K562 (cell line): Measurements from ENCODE around the gene SH3BGRL2. TPM values are rescaled to one million over a fixed set of nuclear protein-coding genes. Genes with fewer than 3 reads are reported as not detected.
A peak's percentile ranks its signal among the peaks of the same experiment; 100 is the strongest.

Experiments used
- ATAC-seq: fragments of 200-7000 bp; cut with Tn5 transposase; 3 replicates; pipeline ENCODE4 v1.9.1; 2020; ENCODE audit warnings: moderate library complexity
- BruUV-seq: library from RNA; stranded (reverse); fragments of 400-500 nt; replicated peaks from 2 replicates; lab custom pipeline; 2021; lab: Mats Ljungman, UMichigan
- CTCF ChIA-PET: fragments of 300-600 bp; formaldehyde crosslinking; extraction: SDS; loops from one replicate; lab custom pipeline; 2021; ENCODE audit warnings: low intra/inter-chr PET ratio; lab: Yijun Ruan, JAX
- POLR2A ChIA-PET: fragments of 300-600, 350-650 bp; sonication (Branson Sonifier 250); formaldehyde crosslinking; extraction: SDS; loops from one replicate; lab custom pipeline; 2021; ENCODE audit warnings: antibody characterized with exemption, inconsistent platforms; lab: Yijun Ruan, JAX
- DNase-seq, 4 experiments: peaks; one replicate each; pipeline versions ENCODE4 v3.0.0 to v3.0.0-alpha.2; 2011 to 2018; ENCODE audit warnings: low spot score in 3 of 4, mixed read lengths in 3 of 4; ENCODE audit errors: extremely low read depth in 1 of 4
- FAIRE-seq: peaks from 2 replicates; lab custom pipeline; 2011; peaks lifted over from hg19 to GRCh38; lab: Jason Lieb, UNC
- H2AFZ ChIP-seq: 2 replicates; pipeline ENCODE4 v1.6.0; 2011; ENCODE audit warnings: low read depth, low read length, control low read depth, inconsistent platforms
- H3K27ac ChIP-seq: fragments of 200-600 bp; 3 replicates; pipeline ENCODE4 v1.8.0; 2011; ENCODE audit warnings: low read depth, mild to moderate bottlenecking, control low read depth, inconsistent platforms, low read length, moderate library complexity, mixed read lengths; ENCODE audit errors: extremely low read depth
- H3K27me3 ChIP-seq, 2 experiments: fragments of 300-600 bp in 1 of 2; 2 replicates in 1 of 2; 3 replicates in 1 of 2; pipeline versions ENCODE4 v1.6.0 to v1.8.0; 2011; ENCODE audit warnings: inconsistent platforms in 2 of 2, low read length in 2 of 2, mild to moderate bottlenecking in 1 of 2, mixed read lengths in 1 of 2, moderate library complexity in 1 of 2; ENCODE audit not compliant: control insufficient read depth in 2 of 2, insufficient read depth in 2 of 2
- H3K36me3 ChIP-seq: fragments of 300-600 bp; 3 replicates; pipeline ENCODE4 v1.8.0; 2011; ENCODE audit warnings: mild to moderate bottlenecking, low read length, inconsistent platforms; ENCODE audit not compliant: control insufficient read depth, insufficient read depth
- H3K4me1 ChIP-seq, 2 experiments: fragments of 200-600 bp in 1 of 2; replicated peaks in 1 of 2; 2 replicates in 1 of 2; 3 replicates in 1 of 2; pipeline versions ENCODE4 v1.5.1 to v1.8.0; 2011; ENCODE audit warnings: inconsistent platforms in 2 of 2, low read length in 2 of 2, mild to moderate bottlenecking in 1 of 2, mixed read lengths in 1 of 2, moderate library complexity in 1 of 2; ENCODE audit not compliant: control insufficient read depth in 2 of 2, insufficient read depth in 2 of 2
- H3K4me2 ChIP-seq: 2 replicates; pipeline ENCODE4 v1.6.1; 2011; ENCODE audit warnings: low read length, control low read depth, inconsistent platforms, mixed read lengths; ENCODE audit not compliant: insufficient read depth
- H3K4me3 ChIP-seq: fragments of 200-600 bp; sonication (generic), shearing (Covaris generic); 2 replicates; pipeline ENCODE4 v1.5.1; 2016; ENCODE audit warnings: control low read depth, inconsistent platforms
- H3K79me2 ChIP-seq: fragments of 200-600 bp; 3 replicates; pipeline ENCODE4 v1.8.0; 2011; ENCODE audit warnings: low read length, inconsistent platforms; ENCODE audit not compliant: control insufficient read depth, insufficient read depth
- H3K9ac ChIP-seq, 2 experiments: 2 replicates each; pipeline versions ENCODE4 v1.6.0 to v1.6.1; 2011; ENCODE audit warnings: low read depth in 2 of 2, low read length in 2 of 2, control low read depth in 1 of 2, inconsistent platforms in 1 of 2, mild to moderate bottlenecking in 1 of 2, mixed read lengths in 1 of 2; ENCODE audit not compliant: insufficient read depth in 1 of 2
- H3K9me1 ChIP-seq: one replicate; pipeline ENCODE4 v1.6.0; 2011; ENCODE audit warnings: inconsistent platforms, mild to moderate bottlenecking, low read length, moderate library complexity; ENCODE audit not compliant: control insufficient read depth, insufficient read depth
- H3K9me3 ChIP-seq: replicated peaks from 2 replicates; pipeline ENCODE4 v1.5.1; 2011; ENCODE audit warnings: low read depth, low read length, inconsistent platforms; ENCODE audit not compliant: control insufficient read depth, insufficient read depth
- H4K20me1 ChIP-seq: replicated peaks from 2 replicates; pipeline ENCODE4 v1.6.1; 2011; ENCODE audit warnings: low read length, inconsistent platforms, mixed read lengths; ENCODE audit not compliant: control insufficient read depth, insufficient read depth
- FOXA1 ChIP-seq: fragments of 450-650 bp; IDR thresholded peaks from 2 replicates; pipeline ENCODE4 v1.6.1; 2016; ENCODE audit warnings: mild to moderate bottlenecking, borderline replicate concordance
- NONO ChIP-seq, 2 experiments: fragments of 200-400 bp in 1 of 2; fragments of 450-650 bp in 1 of 2; formaldehyde crosslinking in 1 of 2; IDR thresholded peaks; 2 replicates each; pipeline ENCODE4 v1.6.1; 2017; ENCODE audit warnings: low read depth in 2 of 2, mild to moderate bottlenecking in 2 of 2, moderate library complexity in 2 of 2, low read length in 1 of 2
- PML ChIP-seq: IDR thresholded peaks from 2 replicates; pipeline ENCODE4 v1.6.1; 2012; ENCODE audit warnings: low read length, inconsistent platforms
- POLR3A ChIP-seq: IDR thresholded peaks from 2 replicates; pipeline ENCODE4 v1.6.1; 2011; ENCODE audit warnings: borderline replicate concordance, mild to moderate bottlenecking, moderate library complexity; ENCODE audit not compliant: insufficient read length, insufficient read depth; ENCODE audit errors: extremely low read depth
- PYGO2 ChIP-seq: fragments of 450-650 bp; IDR thresholded peaks from 2 replicates; pipeline ENCODE4 v1.6.1; 2016; ENCODE audit warnings: mild to moderate bottlenecking, missing genetic modification characterization, moderate library complexity, missing compliant biosample characterization
- SUPT5H ChIP-seq: fragments of 450-650 bp; IDR thresholded peaks from 2 replicates; pipeline ENCODE4 v1.6.1; 2016
- ZC3H11A ChIP-seq: IDR thresholded peaks from 2 replicates; pipeline ENCODE4 v1.6.1; 2012; ENCODE audit warnings: low read depth, low read length, improper control_type of control experiment
- ZNF121 ChIP-seq: sonication (generic); formaldehyde crosslinking; conservative IDR thresholded peaks from 2 replicates; pipeline ENCODE4 v1.8.0; 2022; ENCODE audit warnings: missing genetic modification reagents
- ZNF174 ChIP-seq: fragments of 250-450 bp; sonication (Bioruptor Pico); IDR thresholded peaks from 2 replicates; pipeline ENCODE4 v1.4.0; 2020; ENCODE audit warnings: mild to moderate bottlenecking
- ZNF212 ChIP-seq: fragments of 450-650 bp; formaldehyde crosslinking; IDR thresholded peaks from 2 replicates; pipeline ENCODE4 v1.4.0; 2020; ENCODE audit warnings: mild to moderate bottlenecking
- ZNF431 ChIP-seq: sonication (generic); formaldehyde crosslinking; IDR thresholded peaks from 2 replicates; pipeline ENCODE4 v1.8.0; 2022; ENCODE audit warnings: mild to moderate bottlenecking, missing genetic modification reagents
- WGBS: fragments of 100-300 bp; shearing (Covaris generic); methylation state at CpG from one replicate; pipeline ENCODE4 v1.1.6; 2016; ENCODE audit warnings: low coverage, mixed read lengths; ENCODE audit not compliant: insufficient coverage; ENCODE audit errors: missing lambda C conversion rate; 5-methylcytosine and 5-hydroxymethylcytosine counted together
- in situ Hi-C: fragments of 300-500 bp; cut with MboI; formaldehyde crosslinking; loops from 4 replicates; pipeline ENCODE4 v1.15.0; 2018; ENCODE audit warnings: inconsistent platforms, mixed read lengths
- intact Hi-C: fragments of 100-400 bp; cut with micrococcal nuclease; formaldehyde crosslinking; loops from 2 replicates; pipeline ENCODE4 v1.14.2; 2022
- polyA plus RNA-seq, 8 experiments: library from polyadenylated mRNA; depleted of rRNA in 4 of 8; stranded (reverse) in 5 of 8; unstranded in 3 of 8; fragments of >200 nt; fragmentation: Nextera tagmentation in 2 of 8; fragmentation: Illumina TruSeq in 1 of 8; extraction: Ambion mirVana in 2 of 8; extraction: Trizol in 1 of 8; gene quantifications; 2 replicates each; pipeline versions ENCODE4 v1.2.1 to v1.2.3, GENCODE V29; 2011 to 2014; ENCODE audit warnings: inconsistent platforms in 1 of 8, missing spikeins in 1 of 8
- total RNA-seq, 7 experiments: library from RNA; depleted of rRNA in 6 of 7; stranded (reverse); fragments of >200 nt in 6 of 7; fragmentation: Illumina TruSeq in 2 of 7; extraction: Trizol in 2 of 7; gene quantifications; 2 replicates each; pipeline versions ENCODE4 v1.2.1 to v1.2.3, GENCODE V29; 2011 to 2021; ENCODE audit warnings: low replicate concordance in 1 of 7
- TF ChIP-seq, protein P1 (sequence below), 2 experiments: fragments of 450-650 bp in 1 of 2; sonication (generic) in 1 of 2; formaldehyde crosslinking in 1 of 2; IDR thresholded peaks in 1 of 2; conservative IDR thresholded peaks in 1 of 2; 2 replicates each; pipeline versions ENCODE4 v1.6.1 to v1.8.1; 2016 to 2023; ENCODE audit warnings: mild to moderate bottlenecking in 2 of 2, moderate library complexity in 2 of 2, inconsistent platforms in 1 of 2, missing genetic modification reagents in 1 of 2
- TF ChIP-seq, protein P2 (sequence below): fragments of 450-650 bp; IDR thresholded peaks from 2 replicates; pipeline ENCODE4 v1.7.0; 2016; ENCODE audit warnings: borderline replicate concordance
- TF ChIP-seq, protein P3 (sequence below): sonication (generic); formaldehyde crosslinking; IDR thresholded peaks from 2 replicates; pipeline ENCODE4 v1.8.0; 2022; ENCODE audit warnings: missing genetic modification reagents, mild to moderate bottlenecking, borderline replicate concordance

SH3BGRL2 gene
- total and polyA plus RNA-seq, 9 of the 15 experiments (the other 6 are each of a cell fraction or from before 2014, with no cell fraction given): 4.4 to 12.1 (median 7.3) TPM

DNA sequence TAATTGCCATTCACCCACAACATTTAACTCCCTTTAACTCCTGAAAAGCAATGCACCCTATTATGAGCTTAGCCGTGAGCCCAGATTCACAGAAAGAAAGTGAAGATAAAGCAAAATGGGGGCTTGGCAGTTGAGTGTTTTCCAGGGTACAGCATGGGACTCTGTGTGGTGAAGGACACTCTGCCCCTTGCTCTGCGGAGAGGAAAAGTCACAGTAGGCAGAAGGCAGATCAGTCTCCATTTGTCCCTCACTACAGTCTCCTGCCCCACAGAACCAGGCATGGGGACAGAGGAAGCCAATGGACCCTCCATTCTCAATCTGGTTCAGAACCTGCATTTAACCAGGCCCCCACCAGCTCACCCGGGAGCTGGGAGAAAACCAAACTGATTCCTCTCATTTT lies 30.8 kb upstream of the SH3BGRL2 start:
- H3K4me3 ChIP-seq: no peak overlapping the region
- no peaks in the 10 kb centered on the region for H3K9me3 ChIP-seq
- ATAC-seq (peak; percentile 4; the same call in 2 of the 3 replicates), FAIRE-seq (no peak), DNase-seq (no peak)
- no peaks in the 10 kb centered on the region for H4K20me1 ChIP-seq
- peak overlapping the region in 1 of 2 experiments; percentile 40; a peak in 1 of 4 replicates for H3K9ac ChIP-seq
- H2AFZ ChIP-seq: no peak overlapping the region
- in situ Hi-C loops (no loop called here), intact Hi-C loops (loop anchor here (5.0 kb wide), 1 partner anchor 63 kb away; the partner anchor contains the start of gene LCA5)
- TF ChIP-seq PML (no peak), ZNF174 (CRISPR knock-in tag) (no peak), ZNF212 (CRISPR knock-in tag) (no peak), SUPT5H (no peak), POLR3A (no peak), PYGO2 (tag) (no peak), FOXA1 (no peak), ZC3H11A (no peak), ZNF431 (CRISPR knock-in tag) (no peak), ZNF121 (CRISPR knock-in tag) (no peak), NONO (IDR thresholded peaks at IDR 0.05; ENCODE audit: low read depth in 2 of 2, low read length in 1 of 2) (no peak)
- TF ChIP-seq, protein P1, sequence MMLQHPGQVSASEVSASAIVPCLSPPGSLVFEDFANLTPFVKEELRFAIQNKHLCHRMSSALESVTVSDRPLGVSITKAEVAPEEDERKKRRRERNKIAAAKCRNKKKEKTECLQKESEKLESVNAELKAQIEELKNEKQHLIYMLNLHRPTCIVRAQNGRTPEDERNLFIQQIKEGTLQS (IDR thresholded peaks at IDR 0.05): no peak
- TF ChIP-seq, protein P1 (CRISPR knock-in tag; conservative IDR thresholded peaks at IDR 0.05): no peak
- TF ChIP-seq, protein P2, sequence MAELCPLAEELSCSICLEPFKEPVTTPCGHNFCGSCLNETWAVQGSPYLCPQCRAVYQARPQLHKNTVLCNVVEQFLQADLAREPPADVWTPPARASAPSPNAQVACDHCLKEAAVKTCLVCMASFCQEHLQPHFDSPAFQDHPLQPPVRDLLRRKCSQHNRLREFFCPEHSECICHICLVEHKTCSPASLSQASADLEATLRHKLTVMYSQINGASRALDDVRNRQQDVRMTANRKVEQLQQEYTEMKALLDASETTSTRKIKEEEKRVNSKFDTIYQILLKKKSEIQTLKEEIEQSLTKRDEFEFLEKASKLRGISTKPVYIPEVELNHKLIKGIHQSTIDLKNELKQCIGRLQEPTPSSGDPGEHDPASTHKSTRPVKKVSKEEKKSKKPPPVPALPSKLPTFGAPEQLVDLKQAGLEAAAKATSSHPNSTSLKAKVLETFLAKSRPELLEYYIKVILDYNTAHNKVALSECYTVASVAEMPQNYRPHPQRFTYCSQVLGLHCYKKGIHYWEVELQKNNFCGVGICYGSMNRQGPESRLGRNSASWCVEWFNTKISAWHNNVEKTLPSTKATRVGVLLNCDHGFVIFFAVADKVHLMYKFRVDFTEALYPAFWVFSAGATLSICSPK: no peak
- TF ChIP-seq, protein P3, sequence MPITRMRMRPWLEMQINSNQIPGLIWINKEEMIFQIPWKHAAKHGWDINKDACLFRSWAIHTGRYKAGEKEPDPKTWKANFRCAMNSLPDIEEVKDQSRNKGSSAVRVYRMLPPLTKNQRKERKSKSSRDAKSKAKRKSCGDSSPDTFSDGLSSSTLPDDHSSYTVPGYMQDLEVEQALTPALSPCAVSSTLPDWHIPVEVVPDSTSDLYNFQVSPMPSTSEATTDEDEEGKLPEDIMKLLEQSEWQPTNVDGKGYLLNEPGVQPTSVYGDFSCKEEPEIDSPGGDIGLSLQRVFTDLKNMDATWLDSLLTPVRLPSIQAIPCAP (CRISPR knock-in tag): no peak
- CTCF ChIA-PET: no interaction called here
- H3K4me1 ChIP-seq: peaks cover 5 to 40% of the 10 kb centered on the region in 2 experiments
- H3K27me3 ChIP-seq: no peaks in the 10 kb centered on the region
- no peaks in the 10 kb centered on the region for H3K79me2 ChIP-seq
- H3K9me1 ChIP-seq: no peaks in the 10 kb centered on the region
- H3K27ac ChIP-seq: no peak overlapping the region
- no TSS peak for BruUV-seq
- POLR2A ChIA-PET: interaction anchor here (0.7 to 3.3 kb wide), 4 partner anchors 8 to 520 kb away, joined by 3 to 13 read pairs (median 4); partner anchors contain the start of genes LCA5 and SH3BGRL2
- WGBS: 25% methylated on average over 3 of the region's 3 CpGs
- H3K4me2 ChIP-seq: peak overlapping the region; percentile 74; the same call in 1 of the 2 replicates
- H3K36me3 ChIP-seq: no peaks in the 10 kb centered on the region
